Measurements from ENCODE around the gene MUC4. TPM values are rescaled to one million over a fixed set of nuclear protein-coding genes. Genes with fewer than 3 reads are reported as not detected.
"Not testable (repeated sequence)": the region's sequence is repeated elsewhere in the genome, so short reads cannot be mapped to it uniquely, and the experiment has no call there.

Gene MUC4
- total RNA-seq, 2 donors from 2014 or later: 0.34 to 0.42 TPM

- Mint-ChIP-seq H3K9me3 (peaks cover 0 to 2% of the 10 kb centered on the region in 2 donors), H3K4me3 (no peak overlapping the region), H3K27ac (no peak overlapping the region)
Observed at GRCh38 chr3:195744437-195744836, 67.3 kb downstream of the MUC4 start.

GRCh38 chr3:195739561-195740111 is 72.1 kb downstream of the MUC4 start:
- Mint-ChIP-seq H3K27me3 (ENCODE audit: low read depth) (no peaks in the 10 kb centered on the region), H3K4me1 (ENCODE audit: low read depth) (no peaks in the 10 kb centered on the region), H3K4me3 (no peak overlapping the region), H3K36me3 (ENCODE audit: insufficient read depth in 2 of 2) (peaks cover 0 to 2% of the 10 kb centered on the region in 2 donors), H3K27ac (no peak overlapping the region), H3K9me3 (peaks cover 0 to 2% of the 10 kb centered on the region in 2 donors)
- no peak for DNase-seq
- no peak for ATAC-seq (replicated peaks in 1 of 2)

More at GRCh38 chr3:195744437-195744836, 67.3 kb downstream of the MUC4 start:
- no peak for DNase-seq
- peaks cover 14% of the 10 kb centered on the region for H3K4me1 Mint-ChIP-seq (ENCODE audit: low read depth)
- no peaks in the 10 kb centered on the region for H3K36me3 Mint-ChIP-seq (ENCODE audit: insufficient read depth in 2 of 2)
- peaks cover 12% of the 10 kb centered on the region for H3K27me3 Mint-ChIP-seq (ENCODE audit: low read depth)
- no peak for ATAC-seq (replicated peaks in 1 of 2)

- no peak overlapping the region for H3K4me3 Mint-ChIP-seq
- H3K27me3 Mint-ChIP-seq (ENCODE audit: low read depth): no peaks in the 10 kb centered on the region
- no peak for DNase-seq
- H3K27ac Mint-ChIP-seq: no peak overlapping the region
- H3K9me3 Mint-ChIP-seq: peaks cover 0 to 2% of the 10 kb centered on the region in 2 donors
- no peaks in the 10 kb centered on the region for H3K4me1 Mint-ChIP-seq (ENCODE audit: low read depth)
- H3K36me3 Mint-ChIP-seq (ENCODE audit: insufficient read depth in 2 of 2): peaks cover 0 to 2% of the 10 kb centered on the region in 2 donors
- no peak for ATAC-seq (replicated peaks in 1 of 2)
Observed at GRCh38 chr3:195738274-195739044, 73.3 kb downstream of the MUC4 start.

- H3K27me3 Mint-ChIP-seq (ENCODE audit: low read depth); DNase-seq; H3K27ac Mint-ChIP-seq; ATAC-seq (replicated peaks in 1 of 2); H3K9me3 Mint-ChIP-seq; H3K36me3 Mint-ChIP-seq (ENCODE audit: insufficient read depth in 2 of 2); H3K4me3 Mint-ChIP-seq; H3K4me1 Mint-ChIP-seq (ENCODE audit: low read depth): not testable (repeated sequence)
Observed at GRCh38 chr3:195737782-195738181, 73.9 kb downstream of the MUC4 start.

- no peak overlapping the region for H3K27ac Mint-ChIP-seq
- no peak overlapping the region for H3K4me3 Mint-ChIP-seq
- no peak for DNase-seq
Observed at GRCh38 chr3:195736866-195737490, 74.8 kb downstream of the MUC4 start.

GRCh38 chr3:195735036-195735695 is 76.6 kb downstream of the MUC4 start:
- Mint-ChIP-seq H3K4me1 (ENCODE audit: low read depth) (no peaks in the 10 kb centered on the region), H3K4me3 (no peak overlapping the region), H3K36me3 (ENCODE audit: insufficient read depth in 2 of 2) (peaks cover 0 to 2% of the 10 kb centered on the region in 2 donors), H3K27ac (no peak overlapping the region), H3K27me3 (ENCODE audit: low read depth) (no peaks in the 10 kb centered on the region), H3K9me3 (peaks cover 0 to 2% of the 10 kb centered on the region in 2 donors)
- no peak for ATAC-seq (replicated peaks in 1 of 2)
- DNase-seq: no peak

More at GRCh38 chr3:195736866-195737490, 74.8 kb downstream of the MUC4 start:
- Mint-ChIP-seq H3K4me1 (ENCODE audit: low read depth) (no peaks in the 10 kb centered on the region), H3K36me3 (ENCODE audit: insufficient read depth in 2 of 2) (peaks cover 0 to 2% of the 10 kb centered on the region in 2 donors), H3K9me3 (peaks cover 0 to 2% of the 10 kb centered on the region in 2 donors), H3K27me3 (ENCODE audit: low read depth) (no peaks in the 10 kb centered on the region)
- ATAC-seq (replicated peaks in 1 of 2): no peak

- Mint-ChIP-seq H3K27ac (no peak overlapping the region), H3K36me3 (ENCODE audit: insufficient read depth in 2 of 2) (peaks cover 0 to 2% of the 10 kb centered on the region in 2 donors), H3K9me3 (no peaks in the 10 kb centered on the region), H3K27me3 (ENCODE audit: low read depth) (no peaks in the 10 kb centered on the region), H3K4me3 (no peak overlapping the region), H3K4me1 (ENCODE audit: low read depth) (no peaks in the 10 kb centered on the region)
- ATAC-seq (replicated peaks in 1 of 2): no peak
- DNase-seq: no peak
Observed at GRCh38 chr3:195732940-195733339, 78.8 kb downstream of the MUC4 start.

- no peak overlapping the region for H3K27ac Mint-ChIP-seq
Observed at GRCh38 chr3:195731356-195731905, 80.3 kb downstream of the MUC4 start.

GRCh38 chr3:195729476-195730251 is 82.1 kb downstream of the MUC4 start:
- H3K4me3 Mint-ChIP-seq: no peak overlapping the region
- no peaks in the 10 kb centered on the region for H3K4me1 Mint-ChIP-seq (ENCODE audit: low read depth)
- H3K27me3 Mint-ChIP-seq (ENCODE audit: low read depth): no peaks in the 10 kb centered on the region
- H3K27ac Mint-ChIP-seq: no peak overlapping the region
- no peak for ATAC-seq (replicated peaks in 1 of 2)
- H3K9me3 Mint-ChIP-seq: no peaks in the 10 kb centered on the region
- no peaks in the 10 kb centered on the region for H3K36me3 Mint-ChIP-seq (ENCODE audit: insufficient read depth in 2 of 2)
- no peak for DNase-seq

More at GRCh38 chr3:195731356-195731905, 80.3 kb downstream of the MUC4 start:
- ATAC-seq (replicated peaks in 1 of 2): no peak
- no peaks in the 10 kb centered on the region for H3K9me3 Mint-ChIP-seq
- no peaks in the 10 kb centered on the region for H3K4me1 Mint-ChIP-seq (ENCODE audit: low read depth)
- H3K4me3 Mint-ChIP-seq: no peak overlapping the region
- DNase-seq: no peak
- no peaks in the 10 kb centered on the region for H3K27me3 Mint-ChIP-seq (ENCODE audit: low read depth)
- H3K36me3 Mint-ChIP-seq (ENCODE audit: insufficient read depth in 2 of 2): peaks cover 0 to 2% of the 10 kb centered on the region in 2 donors

- not testable (repeated sequence) for H3K27me3 Mint-ChIP-seq (ENCODE audit: low read depth); H3K36me3 Mint-ChIP-seq (ENCODE audit: insufficient read depth in 2 of 2); DNase-seq; ATAC-seq (replicated peaks in 1 of 2); H3K27ac Mint-ChIP-seq; H3K4me3 Mint-ChIP-seq; H3K9me3 Mint-ChIP-seq; H3K4me1 Mint-ChIP-seq (ENCODE audit: low read depth)
Observed at GRCh38 chr3:195728789-195729188, 82.9 kb downstream of the MUC4 start.

- H3K4me3 Mint-ChIP-seq: no peak overlapping the region
- no peak for ATAC-seq (replicated peaks in 1 of 2)
- H3K27ac Mint-ChIP-seq: no peak overlapping the region
- no peaks in the 10 kb centered on the region for H3K27me3 Mint-ChIP-seq (ENCODE audit: low read depth)
- no peaks in the 10 kb centered on the region for H3K4me1 Mint-ChIP-seq (ENCODE audit: low read depth)
- no peaks in the 10 kb centered on the region for H3K9me3 Mint-ChIP-seq
- H3K36me3 Mint-ChIP-seq (ENCODE audit: insufficient read depth in 2 of 2): no peaks in the 10 kb centered on the region
- DNase-seq: no peak
Observed at GRCh38 chr3:195727606-195728195, 84.0 kb downstream of the MUC4 start.

Measured in activated T-cell treated with anti-CD3 and anti-CD28 coated beads, Interleukin-2, amount 50 U/mL, for 72 hours (primary cell).